ENCODE data around the gene DCD.
A peak's percentile ranks its signal among the peaks of the same experiment; 100 is the strongest.
"Not testable (repeated sequence)": the region's sequence is repeated elsewhere in the genome, so short reads cannot be mapped to it uniquely, and the experiment has no call there.

Gene DCD
- total RNA-seq: 0 to 0.11 (median 0) reads per million in 18 experiments

GRCh38 chr12:54648265-54648664 lies at the start of gene DCD:
Gene DCD, minus strand, starts transcription at chr12:54648365. Its CDS starts 62 bp downstream, at chr12:54648303.
- no peak for DNase-seq

DNA sequence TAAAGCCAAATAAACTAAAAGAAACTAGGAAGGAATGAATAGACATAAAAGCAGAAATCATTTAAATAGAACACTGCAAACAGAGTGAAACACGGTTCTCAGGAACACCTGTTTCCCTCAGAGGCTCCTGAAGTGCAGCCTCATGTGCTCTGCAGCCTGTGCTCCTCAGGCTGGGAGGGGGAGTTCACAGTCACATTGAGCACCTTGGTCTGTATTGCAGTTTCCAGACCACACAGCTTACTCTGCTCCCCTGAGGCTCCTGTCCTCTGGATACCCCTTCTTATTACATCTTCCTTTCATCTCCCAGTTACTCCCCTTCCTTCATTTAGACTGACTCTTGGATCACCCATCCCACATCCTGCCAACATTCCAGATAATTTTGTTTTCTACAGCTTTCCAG lies 49.7 kb upstream of the DCD start:
- DNase-seq: no peak

DNA sequence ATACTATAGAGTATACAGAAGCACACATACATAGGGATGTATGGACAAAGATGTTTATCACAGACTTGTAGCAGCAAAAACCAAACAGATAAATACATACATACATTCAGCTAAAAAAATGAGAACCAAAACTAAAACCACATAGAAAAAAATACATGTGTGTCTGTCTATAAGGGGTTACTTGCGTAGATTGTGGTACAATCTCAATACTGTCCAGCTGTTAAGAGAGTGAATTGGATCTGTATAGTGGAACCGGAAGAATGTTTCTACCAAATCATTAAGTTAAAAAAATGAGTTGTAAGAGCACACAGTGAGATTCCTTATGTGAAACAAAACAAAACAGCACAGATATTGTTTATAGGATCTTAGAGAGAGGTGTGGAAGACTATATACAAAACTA lies 44.2 kb upstream of the DCD start:
- no peak for DNase-seq

DNA sequence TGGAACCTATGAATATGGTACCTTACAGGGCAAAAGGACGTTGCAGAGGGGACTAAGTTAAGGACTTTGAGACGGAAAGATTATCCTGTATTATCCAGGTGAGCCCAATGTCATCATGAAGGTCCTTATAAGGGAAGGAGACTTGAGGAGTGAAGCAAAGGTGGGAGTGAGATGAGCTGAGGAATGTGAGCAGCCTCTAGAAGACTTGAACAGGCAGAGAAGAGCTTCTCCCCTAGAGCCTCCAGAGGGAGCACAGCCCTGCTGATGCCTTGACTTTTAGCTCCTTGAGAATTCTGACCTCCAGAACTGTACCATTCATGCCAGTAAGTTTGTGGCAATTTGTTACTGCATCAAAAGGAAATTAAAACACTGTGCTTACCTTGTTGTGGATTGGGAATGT lies 41.8 kb upstream of the DCD start:
- DNase-seq: no peak

DNA sequence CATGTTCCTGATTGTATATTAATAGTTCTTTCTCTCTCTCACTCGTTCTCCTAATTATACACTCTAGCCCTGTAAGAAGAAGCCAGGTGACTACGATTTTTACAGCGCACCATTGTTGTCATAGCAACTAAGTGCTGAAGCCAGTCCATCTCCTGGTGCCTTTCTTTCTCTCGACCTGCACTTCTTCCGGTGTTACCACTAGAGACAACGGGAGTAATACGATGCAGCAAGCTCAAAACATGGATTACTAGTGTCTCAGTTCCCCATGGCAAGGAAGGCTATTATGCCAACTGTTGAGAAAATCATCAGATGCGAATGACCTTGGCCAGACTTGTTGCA lies 40.8 kb upstream of the DCD start:
- no peak for DNase-seq

- DNase-seq: no peak
These were observed 40.3 kb upstream of the DCD start for GRCh38 chr12:54688309-54689033.

DNA sequence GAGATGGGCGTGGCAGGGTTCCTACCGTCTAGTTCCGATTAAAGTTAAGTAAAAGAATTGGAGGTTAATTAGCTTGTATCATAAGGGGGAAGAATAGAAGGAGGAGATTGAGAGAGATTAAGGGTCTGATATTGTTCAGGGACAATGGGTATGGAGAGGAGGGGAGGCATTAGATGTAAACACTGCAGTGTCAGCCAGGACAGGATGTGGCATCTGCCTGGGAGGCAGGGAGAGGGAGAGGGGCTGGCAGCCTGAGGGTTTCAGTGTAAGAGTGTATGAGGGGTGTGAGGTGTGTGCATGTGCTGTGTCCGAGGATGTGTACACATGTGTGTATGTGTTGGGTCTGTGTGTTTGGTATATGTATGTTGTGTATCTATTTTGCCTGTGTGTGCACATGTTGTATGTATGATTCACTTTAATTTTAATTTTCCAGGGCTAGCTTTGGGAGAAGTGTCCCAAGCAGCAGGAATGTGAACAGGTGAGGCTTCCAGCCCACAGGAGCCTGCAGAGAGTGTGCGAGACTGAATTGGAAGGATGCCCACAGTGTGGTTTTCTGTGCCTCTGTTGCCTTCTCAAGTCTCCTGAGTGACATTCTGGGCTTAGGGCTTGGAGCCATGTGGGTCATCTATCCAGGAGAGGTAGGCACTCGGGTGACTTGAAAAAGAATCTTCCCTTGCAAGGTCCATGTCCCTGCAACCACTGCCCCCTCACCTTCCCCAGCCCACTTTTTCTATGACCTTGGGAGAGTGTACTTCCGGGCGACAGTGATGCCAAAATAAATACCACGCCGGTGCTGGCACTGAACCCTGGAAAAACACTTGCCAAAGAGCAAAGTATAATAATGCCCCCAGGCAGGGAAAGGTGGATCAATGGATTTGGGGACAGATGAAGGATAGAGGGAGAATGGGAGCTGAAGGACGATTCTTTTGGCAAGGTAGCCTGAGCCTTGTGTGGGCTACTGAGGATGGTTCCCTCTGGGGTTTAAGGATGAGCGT lies 36.8 kb upstream of the DCD start:
- DNase-seq: no peak

- DNase-seq: no peak
These were observed 35.2 kb upstream of the DCD start for GRCh38 chr12:54683398-54683797.

DNA sequence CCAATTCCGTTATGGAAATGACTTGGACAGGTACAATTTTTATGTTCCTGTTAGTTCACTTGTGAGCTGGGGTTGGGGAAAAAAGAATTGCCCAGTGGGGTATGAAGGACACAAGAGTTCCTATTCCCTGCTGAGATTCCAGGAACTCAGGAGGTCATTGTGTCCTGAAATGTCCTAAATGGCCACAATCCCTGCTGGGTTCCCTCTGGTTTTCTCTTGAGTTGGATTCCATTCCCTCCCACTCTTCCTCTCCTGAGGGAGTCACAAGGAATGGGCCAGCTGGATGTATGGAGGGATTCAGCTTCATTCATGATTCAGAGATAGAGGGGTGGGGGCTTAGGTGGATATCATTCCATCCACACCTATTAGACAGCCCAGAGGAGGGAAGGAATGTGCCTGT lies 34.5 kb upstream of the DCD start:
- no peak for DNase-seq

- peak; percentile 19 to 52 for DNase-seq
These were observed 32.2 kb upstream of the DCD start for GRCh38 chr12:54680374-54680773.

- no peak for DNase-seq
These were observed 30.0 kb upstream of the DCD start for GRCh38 chr12:54678131-54678530.

DNA sequence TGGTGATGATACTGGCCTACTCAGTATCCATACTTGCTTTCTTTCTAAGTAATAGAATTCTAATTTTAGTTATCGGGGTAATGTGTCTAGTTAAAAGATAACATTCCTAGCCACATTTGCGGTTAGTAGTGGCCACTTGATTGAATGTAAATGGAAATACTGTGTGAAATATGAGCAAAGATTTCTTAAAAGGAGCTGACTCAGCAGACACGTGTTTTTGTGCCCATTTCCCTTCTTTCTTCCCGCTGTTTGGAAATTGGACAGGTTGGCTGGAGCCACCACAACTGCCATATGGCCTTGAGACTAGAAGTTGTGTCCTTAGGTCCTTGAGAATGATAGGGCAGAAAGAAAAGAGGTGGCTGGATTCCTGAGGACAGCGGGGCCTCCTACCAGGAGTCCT lies 19.8 kb upstream of the DCD start:
- no peak for DNase-seq

GRCh38 chr12:54666008-54666407 lies 17.8 kb upstream of the DCD start:
- no peak for DNase-seq

DNA sequence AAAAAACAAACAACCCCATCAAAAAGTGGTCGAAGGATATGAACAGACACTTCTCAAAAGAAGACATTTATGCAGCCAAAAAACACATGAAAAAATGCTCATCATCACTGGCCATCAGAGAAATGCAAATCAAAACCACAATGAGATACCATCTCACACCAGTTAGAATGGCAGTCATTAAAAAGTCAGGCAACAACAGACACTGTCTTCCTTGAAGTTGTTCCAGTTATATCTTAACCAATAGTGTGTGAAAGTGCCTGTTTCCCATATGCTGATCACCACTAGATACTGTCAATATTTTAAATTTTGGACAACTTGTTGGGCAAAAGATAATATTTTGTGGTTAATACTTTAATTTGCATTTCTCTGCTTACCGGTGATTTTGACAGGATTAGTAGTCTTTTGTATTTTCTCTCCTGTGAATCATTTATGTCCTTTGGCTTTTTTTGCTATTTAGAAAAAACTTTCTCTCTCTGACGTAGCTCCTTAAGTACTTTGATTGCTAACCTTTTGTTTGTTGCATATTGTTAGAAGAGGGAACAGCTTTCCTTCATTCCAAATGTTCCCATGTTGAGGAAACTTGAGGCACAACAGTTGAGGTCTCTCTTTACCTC lies 17.0 kb upstream of the DCD start:
- DNase-seq: not testable (repeated sequence)

- DNase-seq: no peak
These were observed 15.4 kb upstream of the DCD start for GRCh38 chr12:54663603-54664002.

GRCh38 chr12:54662026-54662425 lies 13.9 kb upstream of the DCD start:
- DNase-seq: no peak

- DNase-seq: no peak
These were observed 12.9 kb upstream of the DCD start for GRCh38 chr12:54661048-54661447.

DNA sequence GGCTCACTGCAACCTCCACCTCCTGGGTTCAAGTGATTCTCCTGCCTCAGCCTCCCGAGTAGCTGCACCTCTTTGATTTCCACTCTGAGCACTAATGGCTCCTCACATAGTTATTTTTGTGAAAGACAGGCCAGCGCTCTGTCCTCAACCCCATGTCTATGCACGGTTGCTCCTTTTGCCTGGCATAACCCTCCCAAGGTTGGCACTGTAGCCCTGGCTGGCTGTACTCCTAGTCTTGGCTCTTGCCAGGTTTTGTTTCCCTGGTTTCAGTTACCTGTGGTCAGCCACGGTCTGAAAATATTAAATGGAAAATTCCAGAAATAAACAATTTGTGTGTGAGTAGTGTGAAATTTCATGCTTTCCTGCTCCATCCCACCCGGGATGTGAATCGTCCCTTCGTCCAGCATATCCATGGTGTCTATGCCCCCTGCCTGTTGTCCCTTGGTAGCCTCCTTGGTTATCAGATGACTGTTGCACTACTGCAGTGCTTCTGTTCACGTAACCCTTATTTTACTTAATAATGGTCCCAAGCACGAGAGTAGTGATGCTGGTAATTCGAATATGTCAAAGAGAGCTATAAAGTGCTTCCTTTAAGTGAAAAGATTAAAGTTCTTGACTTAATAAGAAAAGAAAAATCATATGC lies 12.3 kb upstream of the DCD start:
- no peak for DNase-seq

DNA sequence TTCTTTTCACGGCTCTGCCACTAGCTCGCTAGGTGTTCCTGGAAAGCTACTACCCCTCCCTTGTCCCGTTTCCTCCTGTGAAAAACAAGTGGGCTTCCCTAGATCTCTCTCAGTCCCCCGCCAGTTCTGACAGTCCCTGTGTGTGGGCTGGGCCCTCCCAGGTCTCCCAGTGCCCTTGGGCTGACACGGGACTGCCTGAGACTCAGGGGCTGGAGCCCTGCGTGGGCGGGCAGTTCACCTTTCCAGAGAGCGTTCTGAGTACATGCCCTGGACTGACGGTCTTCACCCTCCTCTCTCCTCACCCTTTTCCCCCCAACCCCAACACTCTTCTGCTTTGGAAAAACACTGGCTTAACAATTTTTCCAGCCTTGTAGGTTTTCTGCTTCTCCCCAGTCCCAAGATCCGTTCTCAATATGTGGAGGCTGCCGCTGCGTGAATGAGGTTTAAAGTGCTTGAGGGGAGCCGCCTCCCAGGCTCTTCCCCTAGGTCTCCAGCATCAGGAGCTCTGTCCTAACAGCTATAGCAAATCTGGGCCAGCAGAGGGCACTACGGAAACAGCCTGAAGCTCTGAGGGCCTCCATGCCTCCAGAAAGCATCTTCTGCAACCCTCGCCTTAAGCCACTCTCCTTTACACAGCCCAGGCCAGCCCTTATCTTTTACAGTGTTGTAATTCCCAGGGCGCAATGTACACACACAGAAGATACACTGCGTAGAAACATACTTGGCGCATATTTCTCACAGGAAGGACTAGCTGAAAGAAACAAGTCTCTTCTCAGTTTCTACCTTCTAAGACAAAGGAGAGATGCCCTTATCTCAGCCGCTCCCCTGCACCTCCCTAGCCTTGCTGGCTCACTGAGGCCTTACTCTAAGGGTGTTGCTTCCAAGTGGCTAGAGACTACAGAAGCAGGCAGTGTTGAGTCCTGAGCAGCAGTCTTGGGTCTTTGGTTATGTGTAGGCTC lies 10.4 kb upstream of the DCD start:
- peak; percentile 58 to 72 for DNase-seq

- no peak for DNase-seq
These were observed 9.0 kb upstream of the DCD start for GRCh38 chr12:54657105-54657607.

GRCh38 chr12:54654926-54655325 lies 6.8 kb upstream of the DCD start:
- no peak for DNase-seq

DNA sequence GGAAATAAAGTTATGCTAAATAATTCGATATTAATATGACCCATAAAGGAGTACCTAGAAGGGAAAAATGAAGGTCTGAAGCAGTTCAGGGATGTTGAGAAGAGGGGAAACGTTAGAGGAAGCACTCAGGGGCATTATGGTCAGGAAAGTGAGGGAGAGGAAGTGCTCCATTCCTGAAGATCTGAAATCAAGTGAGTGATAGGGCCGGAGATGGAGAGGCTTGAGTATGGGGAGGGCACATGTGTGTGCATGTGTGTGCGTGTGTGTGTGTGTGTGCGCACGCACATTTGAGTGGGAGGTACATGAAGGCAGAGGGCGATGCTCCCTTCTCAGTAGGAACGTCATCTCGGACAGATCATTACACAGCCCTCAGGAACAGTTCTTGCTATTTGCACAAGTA lies 4.9 kb upstream of the DCD start:
- no peak for DNase-seq

Data from inflammatory macrophage (primary cell).